BLaER1 (cell line): ENCODE measurements around the gene GMPPB.

ENCODE experiments used
- H3K27ac ChIP-seq: shearing (Covaris generic); formaldehyde crosslinking; 2 replicates; pipeline ENCODE4 v1.8.1; 2022
- H3K27me3 ChIP-seq: shearing (Covaris generic); formaldehyde crosslinking; 2 replicates; pipeline ENCODE4 v1.8.1; 2022
- H3K36me3 ChIP-seq: shearing (Covaris generic); formaldehyde crosslinking; 2 replicates; pipeline ENCODE4 v1.8.1; 2022
- H3K4me1 ChIP-seq: shearing (Covaris generic); formaldehyde crosslinking; 2 replicates; pipeline ENCODE4 v1.8.1; 2022
- H3K4me2 ChIP-seq: shearing (Covaris generic); formaldehyde crosslinking; 2 replicates; pipeline ENCODE4 v1.8.1; 2022
- H3K4me3 ChIP-seq: shearing (Covaris generic); formaldehyde crosslinking; 2 replicates; pipeline ENCODE4 v1.8.1; 2022
- H3K9ac ChIP-seq: shearing (Covaris generic); formaldehyde crosslinking; 2 replicates; pipeline ENCODE4 v1.8.1; 2022
- H3K9me3 ChIP-seq: shearing (Covaris generic); formaldehyde crosslinking; 2 replicates; pipeline ENCODE4 v1.8.1; 2022
- H4K20me1 ChIP-seq: shearing (Covaris generic); formaldehyde crosslinking; 2 replicates; pipeline ENCODE4 v1.8.1; 2022
- Cebpa-rat ChIP-seq: shearing (Covaris generic); IDR thresholded peaks from 2 replicates; pipeline ENCODE4 v1.8.1; 2022

Gene GMPPB

DNA sequence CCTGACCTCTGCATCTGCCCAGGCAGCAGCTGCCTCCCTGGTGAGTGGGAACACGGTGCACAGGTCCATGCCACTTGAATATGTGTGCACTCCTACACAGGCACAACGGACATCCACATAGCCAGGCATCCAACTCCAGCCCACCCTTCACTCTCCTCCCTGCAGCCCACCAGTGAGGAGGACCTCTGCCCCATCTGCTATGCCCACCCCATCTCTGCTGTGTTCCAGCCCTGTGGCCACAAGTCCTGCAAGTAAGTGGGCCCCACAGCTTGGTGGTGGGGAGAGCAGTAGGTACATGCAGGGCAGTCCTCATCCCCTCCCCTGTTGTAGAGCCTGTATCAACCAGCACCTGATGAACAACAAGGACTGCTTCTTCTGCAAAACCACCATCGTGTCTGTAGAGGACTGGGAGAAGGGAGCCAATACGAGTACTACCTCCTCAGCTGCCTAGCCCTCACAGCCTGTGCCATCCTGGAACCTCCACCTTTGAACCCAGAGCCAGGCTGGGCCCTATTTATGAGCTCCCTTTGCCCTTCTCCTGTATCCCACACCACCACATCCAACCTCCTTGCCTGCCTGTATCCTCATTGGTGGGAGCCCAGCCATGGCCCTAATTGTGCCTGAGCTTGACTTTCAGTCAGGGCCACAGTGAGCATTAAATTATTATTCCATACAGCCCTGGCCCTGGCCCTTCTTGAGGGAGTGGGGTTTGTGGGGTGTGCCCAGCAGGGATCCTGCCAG lies 2.7 kb downstream of the GMPPB start:
- Histone ChIP-seq H3K4me1 (peaks cover 55% of the 10 kb centered on the region), H3K4me3 (no peak overlapping the region), H3K27me3 (no peaks in the 10 kb centered on the region), H3K9ac (no peak overlapping the region), H3K4me2 (no peak overlapping the region), H4K20me1 (peaks cover 37% of the 10 kb centered on the region), H3K9me3 (no peaks in the 10 kb centered on the region), H3K27ac (no peak overlapping the region), H3K36me3 (peaks cover 55% of the 10 kb centered on the region)
- TF ChIP-seq Cebpa-rat = no peak

DNA sequence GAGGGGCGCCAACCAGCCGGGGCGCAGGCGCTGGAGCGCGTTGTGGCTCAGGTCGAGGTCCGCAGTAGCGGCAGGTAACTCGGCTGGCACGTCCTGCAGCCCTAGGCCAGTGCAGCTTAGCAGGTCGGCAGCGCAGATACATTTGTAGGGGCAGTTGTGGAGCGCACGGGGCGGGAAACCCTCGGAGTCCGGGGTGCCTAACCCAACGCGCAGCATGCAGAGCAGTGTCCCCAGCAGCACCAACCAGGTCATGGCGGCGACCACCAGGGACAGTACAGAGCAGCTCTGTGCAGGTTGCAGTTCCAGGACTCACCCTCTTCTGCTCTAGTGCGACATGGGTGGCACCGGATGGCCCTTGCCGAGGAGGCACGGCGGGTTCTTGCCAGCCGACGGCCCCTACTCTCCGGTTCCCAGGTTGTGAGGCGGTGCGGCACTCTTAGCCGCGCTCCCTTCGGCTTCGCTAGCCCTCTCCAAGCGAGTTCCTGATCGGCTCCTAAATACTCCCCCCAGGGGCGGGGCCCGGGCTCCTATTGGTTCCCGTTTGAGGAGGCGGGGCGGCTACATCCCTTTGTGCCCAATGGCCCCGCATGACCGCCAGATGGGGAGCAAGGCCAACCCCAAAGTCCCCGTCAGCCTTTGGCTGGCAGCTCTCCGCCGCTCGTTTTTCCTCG lies 4.4 kb downstream of the GMPPB start, which contains the start of gene AMIGO3:
Gene AMIGO3, minus strand, starts transcription at position 471 of the 671 bp plus-strand sequence. Its CDS starts 219 bp downstream, at position 252.
- Histone ChIP-seq H3K4me2 (peak within 1 kb of the TSS; percentile 100), H3K9ac (peak within 1 kb of the TSS; percentile 66), H3K27me3 (no peaks in the 10 kb centered on the region), H3K36me3 (peaks cover 58% of the 10 kb centered on the region), H3K4me1 (peaks cover 48% of the 10 kb centered on the region), H3K4me3 (peak within 1 kb of the TSS; percentile 65), H3K9me3 (no peaks in the 10 kb centered on the region), H3K27ac (peak within 1 kb of the TSS; percentile 45; the same call in 1 of the 2 replicates), H4K20me1 (peaks cover 32% of the 10 kb centered on the region)
- TF ChIP-seq Cebpa-rat = no peak

- peak overlapping the region; percentile 66 for H3K9ac ChIP-seq
- peaks cover 32% of the 10 kb centered on the region for H4K20me1 ChIP-seq
- TF ChIP-seq Cebpa-rat = no peak
- peaks cover 52% of the 10 kb centered on the region for H3K4me1 ChIP-seq
- no peaks in the 10 kb centered on the region for H3K27me3 ChIP-seq
- peaks cover 63% of the 10 kb centered on the region for H3K36me3 ChIP-seq
- peak overlapping the region; percentile 65 for H3K4me3 ChIP-seq
- peak overlapping the region; percentile 45; the same call in 1 of the 2 replicates for H3K27ac ChIP-seq
- H3K4me2 ChIP-seq = peak overlapping the region; percentile 100
- H3K9me3 ChIP-seq = no peaks in the 10 kb centered on the region
These were observed 4.9 kb downstream of the GMPPB start for GRCh38 chr3:49718858-49719213.

GRCh38 chr3:49717959-49718857 lies 5.5 kb downstream of the GMPPB start:
- Histone ChIP-seq H3K36me3 (peaks cover 63% of the 10 kb centered on the region), H3K27ac (no peak overlapping the region), H3K27me3 (no peaks in the 10 kb centered on the region), H3K9me3 (no peaks in the 10 kb centered on the region), H3K4me2 (peak overlapping the region; percentile 100), H3K4me1 (peaks cover 58% of the 10 kb centered on the region), H4K20me1 (peaks cover 27% of the 10 kb centered on the region), H3K9ac (no peak overlapping the region; the same call in 1 of the 2 replicates), H3K4me3 (peak overlapping the region; percentile 65)
- no peak for TF ChIP-seq Cebpa-rat

GRCh38 chr3:49717211-49717958 lies 6.4 kb downstream of the GMPPB start:
- Histone ChIP-seq H4K20me1 (peaks cover 19% of the 10 kb centered on the region), H3K4me3 (no peak overlapping the region), H3K27me3 (no peaks in the 10 kb centered on the region), H3K4me1 (peaks cover 58% of the 10 kb centered on the region), H3K9ac (no peak overlapping the region; the same call in 1 of the 2 replicates), H3K36me3 (peaks cover 57% of the 10 kb centered on the region), H3K9me3 (no peaks in the 10 kb centered on the region), H3K4me2 (peak overlapping the region; percentile 100), H3K27ac (peak overlapping the region; percentile 43; the same call in 1 of the 2 replicates)
- no peak for TF ChIP-seq Cebpa-rat

DNA sequence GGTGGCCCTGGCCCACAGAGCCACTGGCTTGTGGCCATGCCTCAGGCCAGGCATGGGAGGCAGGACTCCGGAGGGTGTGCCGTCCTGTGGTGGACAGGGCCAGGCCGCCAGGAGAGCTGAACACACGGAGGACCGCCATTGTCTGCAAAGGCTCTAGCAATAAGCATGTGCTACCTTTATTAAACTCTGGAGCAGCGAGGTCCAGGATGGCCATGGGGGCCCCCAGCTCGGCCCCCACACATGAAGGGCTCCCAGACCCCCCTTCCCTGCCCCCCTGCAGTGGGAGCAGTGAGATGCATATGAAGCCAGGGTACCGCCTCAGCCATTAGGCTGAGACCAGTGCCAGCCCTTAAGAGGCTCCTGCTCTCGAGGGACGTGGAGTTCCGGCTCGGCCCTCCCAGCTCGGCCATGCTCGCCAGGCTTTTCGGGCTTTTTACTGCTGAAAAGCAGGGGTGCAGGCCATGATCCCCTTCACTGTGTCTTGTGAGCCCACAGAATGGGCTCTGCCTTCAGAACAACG lies 7.0 kb downstream of the GMPPB start:
- H4K20me1 ChIP-seq = peaks cover 13% of the 10 kb centered on the region
- peak overlapping the region; percentile 43; the same call in 1 of the 2 replicates for H3K27ac ChIP-seq
- no peaks in the 10 kb centered on the region for H3K9me3 ChIP-seq
- H3K4me3 ChIP-seq = no peak overlapping the region
- H3K9ac ChIP-seq = no peak overlapping the region; the same call in 1 of the 2 replicates
- peaks cover 61% of the 10 kb centered on the region for H3K4me1 ChIP-seq
- H3K27me3 ChIP-seq = no peaks in the 10 kb centered on the region
- peaks cover 51% of the 10 kb centered on the region for H3K36me3 ChIP-seq
- H3K4me2 ChIP-seq = peak overlapping the region; percentile 100
- TF ChIP-seq Cebpa-rat = no peak

DNA sequence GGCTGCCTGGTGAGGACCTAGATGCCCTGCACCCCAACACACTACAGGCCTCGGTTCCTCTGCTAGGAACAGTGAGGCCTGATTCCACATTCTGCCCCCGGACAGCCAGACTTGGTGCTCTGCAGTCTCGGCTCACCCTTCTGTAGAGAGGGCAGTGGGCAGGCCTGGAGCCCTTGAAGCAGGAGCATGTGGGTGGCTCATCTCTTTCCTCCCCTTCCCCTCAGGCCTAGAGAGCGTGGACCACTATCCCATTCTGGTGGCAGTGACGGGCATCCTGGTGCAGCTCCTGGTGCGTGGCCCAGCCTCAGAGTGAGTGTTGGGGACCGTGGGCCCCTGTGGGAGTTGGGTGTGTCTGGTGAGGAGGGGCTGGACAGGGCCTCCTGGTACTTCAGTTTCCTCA lies 7.6 kb downstream of the GMPPB start:
- TF ChIP-seq Cebpa-rat = no peak

DNA sequence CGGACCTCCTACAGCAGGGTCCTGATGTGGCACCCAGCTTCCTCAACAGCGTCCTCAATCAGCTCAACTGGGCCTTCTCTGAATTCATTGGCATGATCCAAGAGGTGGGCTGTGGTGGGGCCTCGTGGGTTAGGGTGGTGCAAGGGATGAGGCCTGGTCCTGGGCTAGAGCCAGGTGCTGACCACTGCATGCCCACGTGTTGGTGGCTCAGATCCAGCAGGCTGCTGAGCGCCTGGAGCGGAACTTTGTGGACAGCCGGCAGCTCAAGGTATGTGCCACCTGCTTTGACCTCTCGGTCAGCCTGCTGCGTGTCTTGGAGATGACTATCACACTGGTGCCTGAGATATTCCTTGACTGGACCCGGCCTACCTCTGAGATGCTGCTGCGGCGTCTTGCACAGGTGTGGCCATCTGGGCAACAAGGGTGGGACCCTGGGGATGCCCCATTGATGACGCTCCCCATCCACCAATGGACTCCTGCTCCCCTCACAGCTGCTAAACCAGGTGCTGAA lies 8.1 kb downstream of the GMPPB start:
- TF ChIP-seq Cebpa-rat = no peak
- Histone ChIP-seq H3K27ac (no peak overlapping the region), H3K4me2 (no peak overlapping the region), H3K4me3 (no peak overlapping the region), H3K27me3 (no peaks in the 10 kb centered on the region), H3K9me3 (no peaks in the 10 kb centered on the region), H3K4me1 (peaks cover 72% of the 10 kb centered on the region), H3K9ac (no peak overlapping the region), H3K36me3 (peaks cover 43% of the 10 kb centered on the region), H4K20me1 (peaks cover 13% of the 10 kb centered on the region)

More for the DNA sequence above, 7.6 kb downstream of the GMPPB start:
- H3K4me3 ChIP-seq = no peak overlapping the region
- H4K20me1 ChIP-seq = peaks cover 13% of the 10 kb centered on the region
- H3K4me2 ChIP-seq = no peak overlapping the region
- peaks cover 67% of the 10 kb centered on the region for H3K4me1 ChIP-seq
- peaks cover 48% of the 10 kb centered on the region for H3K36me3 ChIP-seq
- no peak overlapping the region for H3K27ac ChIP-seq
- H3K9ac ChIP-seq = no peak overlapping the region
- no peaks in the 10 kb centered on the region for H3K27me3 ChIP-seq
- no peaks in the 10 kb centered on the region for H3K9me3 ChIP-seq
